H1 (cell line): ENCODE measurements around the gene ROPN1. TPM values are rescaled to one million over a fixed set of nuclear protein-coding genes. Genes with fewer than 3 reads are reported as not detected.

Experiments
- CTCF ChIA-PET: fragments of 300-600 bp; sonication (Branson Sonifier 250); formaldehyde crosslinking; loops from one replicate; lab custom pipeline; 2021; ENCODE audit not compliant: partially characterized antibody; lab: Charles Lee
- POLR2A ChIA-PET: fragments of 300-600 bp; sonication (Branson Sonifier 250); formaldehyde crosslinking; loops from one replicate; lab custom pipeline; 2021; ENCODE audit warnings: inconsistent platforms; ENCODE audit not compliant: partially characterized antibody; lab: Charles Lee
- DNase-seq, 2 experiments: peaks; one replicate each; pipeline versions ENCODE4 v3.0.0 to v3.0.0-alpha.2; 2010 to 2022; ENCODE audit warnings: low spot score in 2 of 2, low read depth in 1 of 2, mixed read lengths in 1 of 2
- FAIRE-seq: peaks from 2 replicates; lab custom pipeline; 2011; peaks lifted over from hg19 to GRCh38; lab: Jason Lieb, UNC
- H2AFZ ChIP-seq: 2 replicates; pipeline ENCODE4 v1.8.1; 2012; ENCODE audit warnings: low read length, inconsistent platforms
- H2AK5ac ChIP-seq: 2 replicates; pipeline ENCODE4 v1.6.1; 2013; ENCODE audit warnings: low read depth, low read length
- H2BK120ac ChIP-seq: replicated peaks from 2 replicates; pipeline ENCODE3; 2013; ENCODE audit warnings: low read depth, low read length, inconsistent platforms
- H2BK12ac ChIP-seq: 2 replicates; pipeline ENCODE4 v1.6.1; 2013; ENCODE audit warnings: low read depth, low read length
- H2BK15ac ChIP-seq: 2 replicates; pipeline ENCODE4 v1.6.1; 2013; ENCODE audit warnings: low read length
- H2BK20ac ChIP-seq: 2 replicates; pipeline ENCODE4 v1.6.1; 2013; ENCODE audit warnings: low read length
- H2BK5ac ChIP-seq: 2 replicates; pipeline ENCODE4 v1.6.1; 2013; ENCODE audit warnings: low read depth, low read length
- H3K14ac ChIP-seq: 2 replicates; pipeline ENCODE4 v1.6.1; 2013; ENCODE audit warnings: inconsistent platforms; ENCODE audit not compliant: insufficient read length
- H3K18ac ChIP-seq: 2 replicates; pipeline ENCODE4 v1.6.1; 2013; ENCODE audit warnings: low read length; ENCODE audit errors: extremely low read depth
- H3K23ac ChIP-seq: 2 replicates; pipeline ENCODE4 v1.6.1; 2013; ENCODE audit warnings: inconsistent platforms; ENCODE audit not compliant: insufficient read length
- H3K23me2 ChIP-seq: 2 replicates; pipeline ENCODE4 v1.6.1; 2013; ENCODE audit warnings: low read depth, low read length
- H3K27ac ChIP-seq: 2 replicates; pipeline ENCODE4 v1.6.1; 2011; ENCODE audit warnings: low read depth, low read length, inconsistent platforms
- H3K27me3 ChIP-seq, 4 experiments: replicated peaks in 1 of 4; 1 replicate in 1 of 4; 2 replicates in 3 of 4; pipeline versions ENCODE4 v1.6.1 to v1.8.1; 2011 to 2013; ENCODE audit warnings: low read length in 3 of 4, mild to moderate bottlenecking in 3 of 4, inconsistent platforms in 2 of 4, mixed read lengths in 2 of 4, moderate library complexity in 1 of 4; ENCODE audit not compliant: control insufficient read depth in 3 of 4, insufficient read depth in 3 of 4; ENCODE audit errors: extremely low read depth in 1 of 4
- H3K36me3 ChIP-seq, 4 experiments: 2 replicates each; pipeline versions ENCODE4 v1.6.1 to v1.8.1; 2011 to 2013; ENCODE audit warnings: mild to moderate bottlenecking in 4 of 4, low read length in 3 of 4, moderate library complexity in 2 of 4, control low read depth in 1 of 4, inconsistent platforms in 1 of 4; ENCODE audit not compliant: insufficient read depth in 4 of 4, control insufficient read depth in 2 of 4
- H3K4ac ChIP-seq: replicated peaks from 2 replicates; pipeline ENCODE3; 2013; ENCODE audit warnings: low read length, low read depth, mixed read lengths, inconsistent platforms; ENCODE audit not compliant: insufficient read length
- H3K4me1 ChIP-seq, 4 experiments: replicated peaks in 1 of 4; 1 replicate in 1 of 4; 2 replicates in 3 of 4; pipeline versions ENCODE4 v1.6.1 to v1.8.1; 2011 to 2013; ENCODE audit warnings: low read length in 3 of 4, inconsistent platforms in 2 of 4, mixed read lengths in 1 of 4; ENCODE audit not compliant: insufficient read depth in 4 of 4, control insufficient read depth in 3 of 4
- H3K4me2 ChIP-seq, 2 experiments: 2 replicates each; pipeline versions ENCODE4 v1.6.1 to v1.8.1; 2011 to 2013; ENCODE audit warnings: low read depth in 2 of 2, low read length in 2 of 2, control low read depth in 1 of 2, inconsistent platforms in 1 of 2, mild to moderate bottlenecking in 1 of 2; ENCODE audit not compliant: insufficient read depth in 1 of 2
- H3K4me3 ChIP-seq, 4 experiments: fragments of 200-600, 300-600 bp in 1 of 4; sonication (generic), shearing (Covaris generic), sonication (Bioruptor Twin) in 1 of 4; 2 replicates each; pipeline versions ENCODE4 v1.5.1 to v1.8.1; 2011 to 2016; ENCODE audit warnings: low read length in 4 of 4, low read depth in 3 of 4, control low read depth in 2 of 4, inconsistent platforms in 2 of 4, mild to moderate bottlenecking in 2 of 4, mixed read lengths in 1 of 4, moderate library complexity in 1 of 4; ENCODE audit not compliant: insufficient read depth in 2 of 4; ENCODE audit errors: extremely low read depth in 1 of 4
- H3K56ac ChIP-seq: replicated peaks from 2 replicates; pipeline ENCODE3; 2013; ENCODE audit warnings: low read depth, mild to moderate bottlenecking, mixed read lengths, low read length, inconsistent platforms; ENCODE audit not compliant: insufficient read length
- H3K79me1 ChIP-seq: 2 replicates; pipeline ENCODE4 v1.6.1; 2013; ENCODE audit warnings: low read depth, low read length, control low read depth
- H3K79me2 ChIP-seq, 2 experiments: 2 replicates each; pipeline versions ENCODE4 v1.6.1 to v1.8.1; 2012 to 2013; ENCODE audit warnings: low read length in 2 of 2, mild to moderate bottlenecking in 2 of 2, inconsistent platforms in 1 of 2; ENCODE audit not compliant: insufficient read depth in 2 of 2, control insufficient read depth in 1 of 2
- H3K9ac ChIP-seq, 4 experiments: replicated peaks in 1 of 4; 1 replicate in 1 of 4; 2 replicates in 3 of 4; pipeline versions ENCODE4 v1.6.1 to v1.8.1; 2011 to 2013; ENCODE audit warnings: low read depth in 3 of 4, low read length in 3 of 4, control low read depth in 2 of 4, mild to moderate bottlenecking in 2 of 4, moderate library complexity in 2 of 4, inconsistent platforms in 1 of 4; ENCODE audit errors: extremely low read depth in 1 of 4
- H3K9me3 ChIP-seq, 2 experiments: 2 replicates each; pipeline versions ENCODE4 v1.6.1 to v1.8.1; 2012 to 2013; ENCODE audit warnings: mild to moderate bottlenecking in 2 of 2, moderate library complexity in 2 of 2, control low read depth in 1 of 2, inconsistent platforms in 1 of 2, low read depth in 1 of 2, low read length in 1 of 2, mixed read lengths in 1 of 2; ENCODE audit not compliant: insufficient read depth in 2 of 2
- H4K20me1 ChIP-seq, 2 experiments: replicated peaks in 1 of 2; 2 replicates each; pipeline versions ENCODE3 to v1.8.1; 2011 to 2013; ENCODE audit warnings: inconsistent platforms in 2 of 2, low read length in 2 of 2, mild to moderate bottlenecking in 1 of 2; ENCODE audit not compliant: insufficient read depth in 2 of 2, control insufficient read depth in 1 of 2
- H4K5ac ChIP-seq: 2 replicates; pipeline ENCODE4 v1.6.1; 2013; ENCODE audit warnings: low read length, low read depth, mixed read lengths, inconsistent platforms; ENCODE audit not compliant: insufficient read length
- H4K8ac ChIP-seq: 2 replicates; pipeline ENCODE4 v1.8.0; 2013; ENCODE audit warnings: mild to moderate bottlenecking, moderate library complexity, low read length, inconsistent platforms; ENCODE audit not compliant: insufficient read depth; ENCODE audit errors: extremely low read depth
- H4K91ac ChIP-seq: replicated peaks from 2 replicates; pipeline ENCODE3; 2013; ENCODE audit warnings: low read length, mixed read lengths, inconsistent platforms; ENCODE audit not compliant: insufficient read length
- ASH2L ChIP-seq: fragments of 200-600, 300-600 bp; sonication (generic); IDR thresholded peaks from one replicate; pipeline ENCODE4 v1.7.1; 2017; ENCODE audit warnings: low read length
- CBX8 ChIP-seq: fragments of 300-800, 300-1000 bp; sonication (generic); IDR thresholded peaks from 2 replicates; pipeline ENCODE4 v1.7.1; 2016; ENCODE audit warnings: low read depth, low read length, borderline replicate concordance
- CREB1 ChIP-seq: IDR thresholded peaks from 2 replicates; pipeline ENCODE4 v1.6.1; 2012; ENCODE audit warnings: inconsistent platforms
- FOSL1 ChIP-seq: IDR thresholded peaks from 2 replicates; pipeline ENCODE4 v1.6.1; 2011; ENCODE audit warnings: mild to moderate bottlenecking, low read depth, low read length, moderate library complexity; ENCODE audit not compliant: insufficient read depth
- HDAC2 ChIP-seq, 2 experiments: fragments of 300-600 bp in 1 of 2; sonication (generic) in 1 of 2; IDR thresholded peaks; 2 replicates each; pipeline ENCODE4 v1.6.1; 2011 to 2012; ENCODE audit warnings: low read depth in 2 of 2, low read length in 2 of 2, mild to moderate bottlenecking in 2 of 2, moderate library complexity in 2 of 2, borderline replicate concordance in 1 of 2, inconsistent platforms in 1 of 2
- KDM5A ChIP-seq: fragments of 200-600 bp; IDR thresholded peaks from 2 replicates; pipeline ENCODE4 v1.7.1; 2012; ENCODE audit warnings: mild to moderate bottlenecking, low read length, inconsistent platforms, mixed read lengths
- SAP30 ChIP-seq: fragments of 300-600 bp; sonication (generic); IDR thresholded peaks from 2 replicates; pipeline ENCODE4 v1.7.1; 2012; ENCODE audit warnings: low read length, moderate library complexity, mild to moderate bottlenecking, inconsistent platforms; ENCODE audit not compliant: insufficient read depth, insufficient replicate concordance
- SP2 ChIP-seq: IDR thresholded peaks from 2 replicates; pipeline ENCODE4 v1.6.1; 2012; ENCODE audit warnings: mild to moderate bottlenecking, low read length, inconsistent platforms
- TAF1 ChIP-seq: IDR thresholded peaks from 2 replicates; pipeline ENCODE4 v1.6.1; 2011; ENCODE audit warnings: mild to moderate bottlenecking, low read depth, low read length
- YY1 ChIP-seq: IDR thresholded peaks from 2 replicates; pipeline ENCODE4 v1.6.1; 2011; ENCODE audit warnings: low read depth, mild to moderate bottlenecking, low read length
- WGBS, 2 experiments: shearing (Covaris generic) in 1 of 2; methylation state at CpG; one replicate each; pipeline versions ENCODE4 v1.1.6 to v1.1.7; 2013 to 2015; ENCODE audit warnings: low lambda C conversion rate in 2 of 2, mixed read lengths in 2 of 2, inconsistent platforms in 1 of 2, low coverage in 1 of 2, missing lambda C conversion rate in 1 of 2; ENCODE audit not compliant: insufficient replicate concordance in 2 of 2, insufficient coverage in 1 of 2, insufficient read length in 1 of 2; ENCODE audit errors: extremely low coverage in 1 of 2, missing lambda C conversion rate in 1 of 2; 5-methylcytosine and 5-hydroxymethylcytosine counted together
- polyA plus RNA-seq, 7 experiments: library from polyadenylated mRNA; depleted of rRNA in 3 of 7; stranded (reverse) in 5 of 7; unstranded in 2 of 7; fragments of >200 nt in 5 of 7; fragments of 200-250 nt in 2 of 7; gene quantifications; 1 replicate in 5 of 7; 2 replicates in 1 of 7; 4 replicates in 1 of 7; pipeline versions ENCODE4 v1.2.1 to v1.2.3, GENCODE V29; 2011 to 2013; ENCODE audit warnings: missing spikeins in 2 of 7, mixed read lengths in 2 of 7
- total RNA-seq: library from RNA; stranded (reverse); fragmentation: NEBNext Ultra II Directional; extraction: Animal tissue kit (Norgen Biotek cat#: 25700); gene quantifications from 2 replicates; pipeline ENCODE4 v1.2.1, GENCODE V29; 2021
- TF ChIP-seq, protein P1 (sequence below): IDR thresholded peaks from 2 replicates; pipeline ENCODE4 v1.6.1; 2011; ENCODE audit warnings: low read length, improper control_type of control experiment

ROPN1 gene
- total and polyA plus RNA-seq, 2 of the 8 experiments (the other 6 are each of a cell fraction or from before 2014, with no cell fraction given) = 0.03 TPM; not detected in 1

DNA sequence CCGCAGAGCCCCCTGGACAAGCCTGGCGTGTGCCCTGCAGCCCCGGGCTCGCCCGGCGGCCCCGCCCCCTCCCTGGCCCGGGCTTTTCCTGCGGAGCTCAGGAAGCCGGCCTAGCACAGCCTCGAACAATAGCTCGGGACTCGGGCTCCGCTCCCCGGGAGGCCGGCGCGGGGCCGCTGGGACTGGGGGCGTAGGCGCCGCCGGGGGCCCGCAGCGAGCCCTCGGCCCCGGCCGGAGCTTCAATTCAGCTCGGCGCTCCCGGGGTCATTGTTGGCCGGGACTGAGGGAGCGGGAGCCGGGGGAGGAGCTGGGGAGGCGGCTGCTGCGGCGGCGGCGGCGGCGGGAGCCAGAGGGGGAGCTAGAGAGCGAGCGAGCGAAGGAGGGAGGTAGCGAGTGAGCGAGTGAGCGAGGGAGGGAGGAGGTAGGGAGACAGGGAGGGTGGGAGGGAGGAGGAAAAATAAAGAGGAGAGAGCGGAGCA lies 41.0 kb upstream of the ROPN1 start:
- Histone ChIP-seq H3K27me3 (peaks cover 12 to 39% (median 36%) of the 10 kb centered on the region in 4 experiments), H2BK20ac (no peak overlapping the region), H2AFZ (peak overlapping the region; percentile 27; the same call in 1 of the 2 replicates), H3K23ac (no peak overlapping the region), H2AK5ac (no peak overlapping the region), H3K79me2 (no peaks in the 10 kb centered on the region), H3K9ac (peak overlapping the region in 3 of 4 experiments; percentile 51 to 73 (median 53); a peak in 5 of 7 replicates), H3K79me1 (no peaks in the 10 kb centered on the region), H4K8ac (no peak overlapping the region; the same call in 1 of the 2 replicates), H3K14ac (no peak overlapping the region), H3K18ac (peak overlapping the region; percentile 78; the same call in 1 of the 2 replicates), H3K23me2 (peaks cover 17% of the 10 kb centered on the region), H3K4me1 (peaks cover 0 to 7% (median 2%) of the 10 kb centered on the region in 4 experiments; a peak in 3 of 7 replicates), H4K20me1 (peaks cover 0 to 4% of the 10 kb centered on the region in 2 experiments), H3K36me3 (no peaks in the 10 kb centered on the region), H4K5ac (no peak overlapping the region), H2BK12ac (no peak overlapping the region), H3K4me3 (peak overlapping the region; percentile 68 to 98 (median 86)), H3K9me3 (no peaks in the 10 kb centered on the region), H3K56ac (no peak overlapping the region), H3K4me2 (peak overlapping the region; percentile 95 to 99), H4K91ac (no peak overlapping the region), H2BK120ac (no peak overlapping the region), H2BK5ac (0 out of 2 replicates have a peak overlapping the region, but pooled peaks have one; percentile 60), H3K4ac (no peak overlapping the region), H3K27ac (peak overlapping the region; percentile 30; the same call in 1 of the 2 replicates), H2BK15ac (no peak overlapping the region)
- peak; percentile 44 to 95 for DNase-seq
- no peak for FAIRE-seq
- WGBS, 2 experiments = 1% methylated on average over 28 of the region's 48 CpGs; no CpG with 5 or more reads in 1 of the 2 experiments
- CTCF ChIA-PET = interaction anchor here (0.7 to 5.7 kb wide), 27 partner anchors 13 to 514 kb away, joined by 3 to 26 read pairs (median 4); no protein-coding TSS in a partner anchor
- POLR2A ChIA-PET = interaction anchor here (1.0 to 1.6 kb wide), 8 partner anchors 8 to 1342 kb away, joined by 3 to 8 read pairs (median 3); partner anchors contain the start of gene ZNF148
- no peak for TF ChIP-seq CREB1
- TF ChIP-seq SAP30 = no peak
- no peak for TF ChIP-seq SP2
- no peak for TF ChIP-seq FOSL1
- TF ChIP-seq CBX8 = no peak
- no peak for TF ChIP-seq HDAC2 (IDR thresholded peaks at IDR 0.05; ENCODE audit: borderline replicate concordance in 1 of 2, low read depth in 2 of 2, low read length in 2 of 2)
- no peak for TF ChIP-seq YY1
- TF ChIP-seq KDM5A = no peak
- TF ChIP-seq, protein P1, sequence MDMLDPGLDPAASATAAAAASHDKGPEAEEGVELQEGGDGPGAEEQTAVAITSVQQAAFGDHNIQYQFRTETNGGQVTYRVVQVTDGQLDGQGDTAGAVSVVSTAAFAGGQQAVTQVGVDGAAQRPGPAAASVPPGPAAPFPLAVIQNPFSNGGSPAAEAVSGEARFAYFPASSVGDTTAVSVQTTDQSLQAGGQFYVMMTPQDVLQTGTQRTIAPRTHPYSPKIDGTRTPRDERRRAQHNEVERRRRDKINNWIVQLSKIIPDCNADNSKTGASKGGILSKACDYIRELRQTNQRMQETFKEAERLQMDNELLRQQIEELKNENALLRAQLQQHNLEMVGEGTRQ = no peak
- TF ChIP-seq TAF1 = peak; percentile 35; the same call in 1 of the 2 replicates
- TF ChIP-seq ASH2L = peak; percentile 6
